Stimulated activated naive CD8-positive, alpha-beta T cell treated with anti-CD3 and anti-CD28 coated beads, Interleukin-15, amount 100 ng/mL, for 72 hours (primary cell): ENCODE results near the gene NRM.

Experiments used
- ATAC-seq: fragments of 150-1000 bp; cut with Tn5 transposase; 2 replicates; pipeline ENCODE4 v1.10.0; 2021; ENCODE audit warnings: mild to moderate bottlenecking, moderate library complexity
- DNase-seq, 2 donors: peaks; one replicate each; pipeline ENCODE4 v3.0.0; 2021 to 2022
- H3K27ac Mint-ChIP-seq, 2 donors: one replicate each; pipeline ENCODE4 v1.8.0; 2022; ENCODE audit warnings: mild to moderate bottlenecking in 2 of 2, mixed read lengths in 2 of 2, moderate library complexity in 2 of 2
- H3K27me3 Mint-ChIP-seq: one replicate; pipeline ENCODE4 v1.8.0; 2022; ENCODE audit warnings: mixed read lengths
- H3K4me1 Mint-ChIP-seq: one replicate; pipeline ENCODE4 v1.8.0; 2022; ENCODE audit warnings: mild to moderate bottlenecking, mixed read lengths
- H3K4me3 Mint-ChIP-seq, 2 donors: one replicate each; pipeline ENCODE4 v1.8.0; 2022; ENCODE audit warnings: mild to moderate bottlenecking in 2 of 2, mixed read lengths in 2 of 2, moderate library complexity in 1 of 2
- H3K9me3 Mint-ChIP-seq, 2 donors: one replicate each; pipeline ENCODE4 v1.8.0; 2022; ENCODE audit warnings: mixed read lengths in 2 of 2

The NRM gene

DNA sequence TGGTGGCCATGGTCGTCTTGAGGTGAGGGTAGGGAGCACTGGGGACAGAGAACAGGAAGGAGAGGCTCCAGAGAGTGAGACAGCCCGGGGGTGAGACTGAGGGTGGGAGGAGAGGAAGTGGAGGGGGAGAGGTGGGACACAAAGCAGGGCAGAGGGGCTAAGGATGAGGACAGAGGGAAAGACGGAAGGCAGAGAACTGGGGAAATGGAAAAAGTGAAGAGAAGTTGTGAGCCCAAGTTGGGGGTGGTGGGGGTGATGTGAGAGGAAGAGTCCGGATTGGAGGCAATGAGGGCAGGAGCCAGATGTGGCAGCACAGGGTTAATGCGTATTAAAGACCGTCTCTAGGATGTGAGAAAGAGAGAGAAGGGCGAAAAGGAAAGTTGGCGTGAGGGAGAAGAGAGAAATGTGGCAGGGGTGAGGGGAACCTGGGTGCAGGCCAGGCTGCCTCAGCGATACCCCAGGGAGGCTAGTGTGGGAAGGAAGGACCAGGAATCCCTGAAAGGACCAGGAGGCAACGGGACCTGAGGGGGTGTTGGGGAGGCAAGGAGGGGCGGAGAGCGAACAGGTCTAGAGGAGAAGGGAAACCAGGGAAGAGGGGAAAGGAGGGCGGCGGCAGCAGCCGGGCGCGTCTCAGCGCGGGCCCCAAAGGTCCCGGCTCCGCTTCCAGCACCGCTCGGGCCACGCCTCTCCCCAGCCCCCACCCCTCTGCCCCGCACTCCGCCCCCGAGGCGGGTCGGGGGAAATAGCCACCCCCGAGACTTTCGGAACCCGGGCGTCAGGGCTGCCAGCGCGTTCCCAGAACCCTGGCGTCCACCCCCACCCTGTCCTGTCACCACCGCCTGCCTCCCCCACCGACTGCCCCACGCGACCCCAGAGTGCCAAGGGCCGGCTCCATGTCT, 4.5 kb downstream of the NRM start, which contains the start of gene PPP1R18:
Gene PPP1R18, minus strand, starts transcription at position 637 of the 899 bp plus-strand sequence. Its CDS starts 627 bp downstream, at position 10.
- peak within 1 kb of the TSS; percentile 86 to 94 for H3K27ac Mint-ChIP-seq
- H3K4me1 Mint-ChIP-seq = peaks cover 36% of the 10 kb centered on the region
- H3K4me3 Mint-ChIP-seq = peak within 1 kb of the TSS; percentile 86 to 94
- ATAC-seq (peak; percentile 55), DNase-seq (peak; percentile 66 to 83)
- H3K9me3 Mint-ChIP-seq = no peaks in the 10 kb centered on the region
- no peaks in the 10 kb centered on the region for H3K27me3 Mint-ChIP-seq

DNA sequence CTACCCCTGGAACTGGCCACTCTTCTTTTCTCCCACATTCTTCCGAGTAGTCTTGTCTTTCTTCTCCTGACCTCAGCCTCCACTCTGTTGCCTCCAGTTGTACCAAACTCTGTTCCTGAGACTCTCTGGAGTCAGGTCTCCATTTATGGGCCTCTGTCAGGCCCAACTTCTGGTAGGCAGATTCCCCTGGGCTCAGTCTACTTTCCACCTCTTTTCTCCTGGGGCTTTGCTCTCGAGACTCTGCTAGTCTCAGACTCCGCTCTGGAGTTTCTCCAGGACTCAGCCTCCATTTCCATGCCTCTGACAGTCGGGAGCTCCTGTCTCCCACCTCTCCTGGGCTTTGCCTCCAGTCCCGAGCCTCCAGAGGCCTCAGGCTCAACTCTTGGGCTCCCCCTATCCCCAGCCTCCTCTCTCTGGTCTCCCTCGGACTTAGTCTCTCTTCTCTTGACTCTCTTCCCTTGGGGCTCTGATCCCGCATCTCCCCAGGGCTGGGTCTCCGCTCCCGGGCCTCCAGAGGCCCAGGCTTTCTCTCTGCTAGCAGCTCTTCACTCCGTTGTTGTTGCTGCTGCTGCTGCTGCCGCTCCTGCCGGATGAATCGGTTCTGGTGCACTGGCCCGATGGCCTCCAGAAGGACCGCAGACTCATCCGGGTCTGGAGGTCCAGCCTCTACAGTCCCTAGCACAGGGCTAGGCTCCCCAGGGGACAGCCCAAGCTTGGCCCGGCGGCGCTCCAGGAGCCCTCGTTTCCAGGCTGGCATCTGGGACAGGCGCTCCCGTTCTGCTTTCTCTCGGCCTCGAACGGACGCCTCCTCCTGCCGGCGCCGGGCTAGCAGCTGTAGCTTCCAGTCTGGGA, 5.4 kb downstream of the NRM start:
- Mint-ChIP-seq H3K4me1 (peaks cover 41% of the 10 kb centered on the region), H3K27ac (peak overlapping the region; percentile 86 to 94), H3K4me3 (peak overlapping the region; percentile 86 to 94), H3K9me3 (no peaks in the 10 kb centered on the region), H3K27me3 (no peaks in the 10 kb centered on the region)
- ATAC-seq = no peak
- peak in 1 of 2 donors; percentile 40 for DNase-seq

DNA sequence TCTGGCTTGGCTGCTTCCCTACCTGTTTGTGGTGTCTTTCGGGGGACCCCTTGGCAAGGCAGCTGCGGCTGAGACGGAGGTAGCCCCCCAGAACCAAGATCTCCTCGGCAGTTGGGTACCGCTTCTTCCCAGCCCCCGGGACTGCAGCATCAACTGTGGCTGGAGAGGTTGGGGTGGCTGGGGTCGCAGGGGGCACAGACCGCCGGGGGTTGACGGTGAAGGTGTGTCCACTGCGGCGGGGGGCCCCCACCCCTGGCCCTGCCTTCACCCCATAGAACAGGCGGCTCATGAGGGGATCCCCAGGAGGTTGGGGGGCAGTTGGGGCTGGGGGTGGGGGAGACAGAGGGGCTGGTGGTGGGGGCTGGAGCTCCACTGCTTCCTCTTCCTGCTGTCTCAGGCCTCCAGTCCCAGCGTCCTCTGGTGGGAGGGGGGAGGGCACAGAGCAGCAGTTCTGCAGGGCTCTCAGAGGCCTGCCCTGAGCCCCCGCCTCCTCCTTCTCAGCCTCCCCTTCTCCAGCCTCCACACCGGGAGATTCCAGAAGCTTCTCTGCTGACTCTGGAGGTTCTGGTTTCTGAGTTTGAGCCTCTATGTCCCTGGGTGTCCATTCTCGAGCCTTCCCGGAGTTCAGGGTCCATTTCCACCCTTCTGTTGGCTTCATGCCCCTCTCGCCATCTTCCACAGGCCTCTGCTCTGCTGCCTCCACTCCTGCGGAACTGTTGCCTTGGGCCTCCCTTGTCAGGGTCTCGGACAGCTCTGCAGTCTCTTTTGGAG, 6.2 kb downstream of the NRM start:
- peak; percentile 41 to 69 for DNase-seq
- peaks cover 41% of the 10 kb centered on the region for H3K4me1 Mint-ChIP-seq
- H3K4me3 Mint-ChIP-seq = peak overlapping the region; percentile 86 to 94
- H3K9me3 Mint-ChIP-seq = no peaks in the 10 kb centered on the region
- H3K27me3 Mint-ChIP-seq = no peaks in the 10 kb centered on the region
- peak overlapping the region; percentile 86 to 97 for H3K27ac Mint-ChIP-seq
- ATAC-seq = no peak

DNA sequence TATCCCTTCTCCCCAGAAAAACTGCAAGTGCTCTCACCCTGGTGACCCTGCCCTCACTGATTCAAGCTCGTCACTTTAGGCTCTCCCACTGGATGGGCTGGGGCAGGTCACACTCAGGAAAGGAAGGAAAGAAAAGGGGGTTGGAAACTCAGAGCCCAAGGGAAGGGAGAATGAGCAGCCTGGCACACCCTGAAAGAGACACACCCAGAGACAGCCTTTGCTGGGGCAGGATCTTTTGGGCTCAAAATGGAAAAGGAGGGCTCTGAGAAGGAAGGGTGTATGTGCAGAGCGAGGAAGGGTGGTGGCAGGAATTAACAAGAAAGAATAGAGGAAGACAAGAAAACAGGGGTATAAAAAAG, 6.8 kb downstream of the NRM start:
- Mint-ChIP-seq H3K27ac (peak overlapping the region; percentile 85 to 97), H3K27me3 (no peaks in the 10 kb centered on the region), H3K4me3 (peak overlapping the region; percentile 86 to 94), H3K4me1 (peaks cover 41% of the 10 kb centered on the region), H3K9me3 (no peaks in the 10 kb centered on the region)
- ATAC-seq (no peak), DNase-seq (no peak)

DNA sequence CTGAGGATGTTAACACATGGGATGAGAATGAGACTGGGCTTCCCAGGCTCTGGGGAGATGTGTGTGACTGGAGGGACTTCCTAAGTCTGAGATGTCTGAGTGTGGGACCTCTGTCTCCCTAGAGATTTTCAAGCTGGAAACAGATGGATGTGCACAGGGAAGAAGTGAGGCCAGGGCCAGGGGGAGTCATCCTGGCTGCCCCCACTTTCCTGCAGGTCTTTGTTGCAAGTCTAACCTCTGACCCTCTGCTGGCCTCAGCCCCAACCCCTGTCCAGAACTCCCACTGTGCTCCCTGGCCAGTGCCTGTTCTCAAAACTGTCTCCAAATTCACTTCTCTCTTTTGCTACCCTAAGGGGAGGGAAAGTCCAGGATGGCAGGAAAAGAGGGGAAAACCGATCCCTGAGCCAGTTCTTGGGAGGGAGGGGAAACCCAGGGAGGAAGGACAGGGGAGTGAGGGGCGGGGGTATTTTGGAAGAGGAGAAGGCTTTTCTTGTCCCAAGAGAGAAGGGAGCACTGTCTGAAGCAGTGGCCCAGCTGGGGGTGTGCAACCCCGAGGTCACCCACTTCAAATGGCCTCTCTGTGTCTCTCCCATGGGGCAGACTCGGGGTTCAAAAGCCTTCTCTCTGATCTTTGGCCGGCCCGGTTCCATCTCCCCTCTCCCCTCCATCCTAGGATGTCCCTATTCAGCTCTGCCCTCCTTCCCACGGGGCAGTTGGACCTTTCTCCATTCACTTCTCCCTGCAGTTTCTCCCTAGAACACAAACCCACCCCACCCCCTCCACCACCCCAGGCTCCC, 7.4 kb downstream of the NRM start:
- Mint-ChIP-seq H3K27me3 (no peaks in the 10 kb centered on the region), H3K4me3 (peak overlapping the region; percentile 86 to 94), H3K4me1 (peaks cover 41% of the 10 kb centered on the region), H3K27ac (peak overlapping the region; percentile 96 to 97), H3K9me3 (no peaks in the 10 kb centered on the region)
- DNase-seq = peak in 1 of 2 donors; percentile 29
- ATAC-seq = no peak

DNA sequence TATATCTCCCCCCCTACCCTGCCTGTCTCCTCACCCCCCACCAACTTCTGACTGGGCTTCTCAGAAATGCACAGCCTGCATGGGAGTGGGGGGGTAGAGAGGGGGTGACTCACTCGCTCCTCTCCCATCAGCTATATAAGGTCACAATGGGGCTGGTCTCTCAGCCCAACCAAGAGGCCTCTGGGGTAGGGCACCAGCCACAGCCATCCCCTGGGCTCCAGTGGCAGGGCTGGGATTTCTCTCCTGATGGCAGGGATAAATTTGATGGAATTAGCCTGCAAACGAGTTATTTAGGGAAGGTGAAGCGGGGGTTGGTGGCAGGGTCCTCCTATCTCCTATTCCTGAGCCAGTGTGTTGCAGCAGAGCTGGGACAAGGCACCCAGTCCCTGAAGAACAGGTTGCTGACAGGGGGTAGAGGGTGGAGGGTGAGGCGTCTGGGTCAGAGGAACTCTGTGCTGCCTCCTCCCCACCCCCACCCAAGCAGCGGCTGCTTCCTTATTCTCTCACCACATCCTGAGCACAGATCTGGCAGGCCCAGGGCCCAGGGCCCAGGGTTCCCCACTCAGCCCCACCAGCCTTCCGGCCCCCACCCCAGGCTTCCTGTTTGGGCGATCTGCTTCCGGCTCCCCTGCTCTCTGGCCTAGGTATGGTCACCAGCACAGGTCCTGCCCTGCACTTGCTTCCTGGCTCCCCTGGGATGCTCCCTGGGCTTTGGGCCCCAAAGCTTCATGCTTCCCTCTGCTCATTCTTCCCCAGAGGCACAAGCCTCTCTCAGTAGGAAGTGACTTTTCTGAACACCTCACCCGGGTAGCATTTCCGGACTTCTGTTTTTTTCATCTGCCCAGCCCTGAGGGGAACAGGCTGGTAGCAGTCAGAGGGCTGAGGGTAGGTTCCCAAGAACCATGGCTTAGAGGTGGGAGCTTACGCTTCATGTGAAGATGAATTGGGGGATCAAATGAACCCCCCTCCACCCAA, 8.4 kb downstream of the NRM start:
- no peaks in the 10 kb centered on the region for H3K9me3 Mint-ChIP-seq
- H3K4me3 Mint-ChIP-seq = peak overlapping the region; percentile 86 to 94
- DNase-seq (peak; percentile 83 to 92), ATAC-seq (peak; percentile 81)
- no peaks in the 10 kb centered on the region for H3K27me3 Mint-ChIP-seq
- H3K4me1 Mint-ChIP-seq = peaks cover 33% of the 10 kb centered on the region
- H3K27ac Mint-ChIP-seq = peak overlapping the region; percentile 96 to 97

DNA sequence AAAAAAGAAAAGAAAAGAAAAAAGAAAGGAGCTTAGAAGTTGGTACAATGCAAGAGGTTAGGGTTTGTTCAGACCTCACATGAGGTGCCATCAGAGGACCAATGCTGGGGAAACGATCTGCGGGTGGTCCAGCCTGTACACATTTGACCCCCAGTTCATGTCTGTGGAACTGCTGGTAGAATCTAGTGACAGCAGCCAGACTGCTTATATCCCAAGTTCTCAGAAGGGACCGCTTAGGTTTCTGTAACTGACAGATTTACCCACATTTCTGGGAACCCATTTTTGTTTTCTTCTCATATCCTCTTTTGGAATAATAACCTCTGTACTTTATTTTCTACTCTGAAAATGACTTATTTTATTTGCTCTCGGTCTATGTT, 9.0 kb downstream of the NRM start:
- H3K4me1 Mint-ChIP-seq = peaks cover 35% of the 10 kb centered on the region
- no peaks in the 10 kb centered on the region for H3K9me3 Mint-ChIP-seq
- ATAC-seq (no peak), DNase-seq (peak in 1 of 2 donors; percentile 26)
- H3K27ac Mint-ChIP-seq = peak overlapping the region; percentile 96 to 97
- H3K4me3 Mint-ChIP-seq = peak overlapping the region; percentile 86 to 94
- H3K27me3 Mint-ChIP-seq = no peaks in the 10 kb centered on the region

DNA sequence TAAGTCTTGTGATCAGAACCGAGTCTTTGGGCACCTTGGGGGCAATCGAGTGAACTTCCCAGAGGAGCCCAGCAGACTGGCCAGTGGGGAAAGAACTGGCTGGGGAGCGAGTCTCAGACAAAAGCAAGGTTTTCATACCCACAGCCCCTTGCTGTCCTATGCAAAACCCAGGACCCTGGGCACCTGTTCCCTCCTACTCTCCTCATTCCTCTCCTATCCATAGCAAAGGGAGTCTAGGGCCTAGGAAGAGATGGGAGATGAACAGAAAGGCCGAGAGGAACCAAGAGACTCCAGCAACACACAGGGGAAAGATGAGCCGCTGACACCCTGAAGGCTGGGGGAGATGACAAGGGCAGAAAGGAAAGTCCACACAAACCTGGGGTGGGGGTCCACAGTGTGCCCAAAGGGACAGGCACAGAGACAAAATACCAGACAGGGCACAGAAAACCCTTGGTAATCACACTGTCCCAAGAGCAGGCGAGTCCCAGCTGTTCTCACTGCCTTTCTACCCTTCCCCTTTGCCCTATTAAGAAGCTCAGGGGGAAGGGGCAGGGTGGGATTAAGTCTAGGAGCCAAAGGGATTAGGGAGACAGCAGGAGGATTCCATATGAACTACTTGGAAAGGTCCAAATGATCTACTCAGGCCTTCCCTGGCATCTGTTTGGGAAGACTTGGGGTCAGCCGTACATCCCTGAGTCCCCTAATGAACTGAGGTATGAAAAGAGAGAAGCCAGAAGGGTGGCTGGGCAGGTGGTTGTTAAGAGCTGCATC, 10.8 kb downstream of the NRM start:
- H3K4me1 Mint-ChIP-seq = peaks cover 47% of the 10 kb centered on the region
- no peak for ATAC-seq

DNA sequence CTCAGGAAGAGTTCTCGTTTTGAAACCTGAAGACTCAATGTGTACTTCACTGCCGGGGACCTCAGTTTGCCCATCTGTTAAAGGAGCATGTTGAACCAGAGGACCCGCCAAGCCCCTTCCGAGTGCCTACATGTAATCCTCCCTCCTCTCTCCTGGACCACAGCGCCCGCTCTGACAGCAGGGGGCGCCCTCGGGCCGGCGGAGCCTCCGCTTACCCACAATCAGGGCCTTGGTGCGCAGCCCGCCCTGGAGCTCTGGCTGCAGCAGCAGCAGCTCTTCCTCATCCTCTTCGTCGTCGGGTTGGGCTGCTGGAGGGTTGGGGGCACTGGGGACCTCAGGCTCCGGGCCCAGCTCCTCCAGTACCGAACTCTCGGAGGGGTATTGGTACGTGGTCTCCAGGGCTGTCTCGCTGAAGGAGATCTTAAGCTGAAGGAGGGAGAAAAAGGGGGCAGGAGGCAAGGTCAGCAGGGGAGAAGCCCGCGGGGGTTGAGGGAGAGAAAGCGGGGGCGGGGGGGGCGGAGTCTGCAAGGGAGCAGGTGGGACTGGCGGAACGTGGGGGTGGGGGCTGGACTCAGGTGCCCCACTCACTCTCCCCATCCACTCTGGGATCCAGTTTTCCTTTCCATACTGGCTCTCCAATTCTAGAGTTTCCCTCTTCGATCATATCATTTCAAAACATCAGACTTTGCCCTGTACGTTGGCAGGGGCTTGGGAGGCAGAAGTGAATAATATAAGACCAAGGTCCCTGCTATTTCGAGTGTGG, 11.6 kb downstream of the NRM start:
- DNase-seq = peak; percentile 92 to 94
- peak overlapping the region; percentile 86 to 94 for H3K4me3 Mint-ChIP-seq
- peaks cover 47% of the 10 kb centered on the region for H3K4me1 Mint-ChIP-seq

More for the DNA sequence above, 10.8 kb downstream of the NRM start:
- peak; percentile 26 to 29 for DNase-seq
- Mint-ChIP-seq H3K4me3 (peak overlapping the region; percentile 86 to 94), H3K27me3 (no peaks in the 10 kb centered on the region), H3K9me3 (no peaks in the 10 kb centered on the region), H3K27ac (peak overlapping the region; percentile 53 to 83)

DNA sequence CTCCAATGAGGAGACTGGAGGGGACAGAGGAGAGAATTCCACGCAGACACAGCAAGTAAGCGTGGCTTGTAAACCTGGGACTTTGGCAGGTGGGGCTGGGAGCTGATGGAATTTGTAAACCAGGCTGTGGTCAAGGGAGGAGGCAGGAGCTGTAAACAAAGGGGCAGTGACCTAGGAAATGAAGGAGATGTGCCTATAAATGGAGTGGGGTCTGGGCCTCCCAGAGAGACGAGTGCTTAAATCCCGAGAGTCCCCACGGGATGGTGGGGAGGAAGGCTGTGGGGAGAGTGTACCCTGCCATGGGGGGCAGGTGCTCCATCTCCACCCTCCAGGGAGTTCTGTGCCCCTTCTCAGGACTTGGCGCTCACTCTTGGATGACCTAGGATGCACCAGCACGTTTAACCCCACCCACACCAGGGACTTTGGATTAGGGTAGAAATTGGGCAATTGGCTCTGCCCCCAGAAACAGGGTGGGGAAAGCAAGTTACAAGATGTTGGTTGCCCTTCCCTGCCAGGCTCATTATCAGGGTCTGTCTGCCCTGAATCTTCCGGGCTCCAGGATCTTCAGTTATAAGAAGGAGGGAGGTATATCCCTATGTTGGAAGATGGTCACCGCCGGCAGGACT, 14.0 kb downstream of the NRM start:
- Mint-ChIP-seq H3K9me3 (no peaks in the 10 kb centered on the region), H3K27me3 (no peaks in the 10 kb centered on the region), H3K4me3 (no peak overlapping the region), H3K4me1 (peaks cover 64% of the 10 kb centered on the region), H3K27ac (peak overlapping the region; percentile 43 to 78)
- DNase-seq = no peak
- ATAC-seq = no peak

More for the DNA sequence above, 11.6 kb downstream of the NRM start:
- ATAC-seq = peak; percentile 51
- Mint-ChIP-seq H3K27me3 (no peaks in the 10 kb centered on the region), H3K9me3 (no peaks in the 10 kb centered on the region), H3K27ac (peak overlapping the region; percentile 53 to 96)

DNA sequence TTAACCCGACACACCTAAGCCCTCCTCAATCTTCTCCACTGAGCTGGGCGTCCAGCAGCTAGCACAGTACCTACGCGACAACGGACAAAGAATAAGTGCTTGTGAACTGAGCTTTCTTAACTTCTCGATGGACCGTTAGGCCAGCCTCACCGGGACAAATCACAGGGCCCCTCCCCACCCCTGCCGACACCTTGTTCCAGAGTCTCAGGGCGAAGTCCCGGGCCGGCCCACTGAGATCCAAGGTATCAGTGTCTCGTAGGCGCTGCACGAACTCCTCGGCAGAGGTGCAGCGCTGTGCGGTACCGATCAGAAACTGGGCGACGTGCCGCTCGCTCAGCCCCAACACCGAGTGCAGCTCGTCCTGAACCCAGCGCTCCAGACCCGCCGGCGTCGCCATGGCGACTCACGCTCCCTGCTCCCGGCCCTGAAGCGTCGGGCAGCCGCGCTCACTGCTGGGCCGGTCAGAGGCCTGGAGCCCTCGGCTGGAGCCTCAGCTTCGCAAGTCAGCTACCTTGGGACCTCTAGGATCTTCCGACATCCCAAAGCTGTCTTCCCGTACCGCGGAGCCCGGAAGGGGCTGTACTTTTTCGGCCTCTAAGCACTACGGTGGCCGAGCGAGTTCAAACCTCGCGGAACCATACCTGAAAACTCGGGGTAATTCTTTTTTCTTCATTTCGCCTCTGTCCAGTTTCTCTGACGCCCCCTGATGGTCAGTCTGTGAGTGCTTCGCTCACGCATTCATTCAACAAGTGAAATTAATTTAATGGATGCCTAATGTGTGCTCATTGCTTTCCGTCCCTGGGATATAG, 18.1 kb downstream of the NRM start, which contains the start of gene DHX16:
Gene DHX16, minus strand, starts transcription at position 562 of the 809 bp plus-strand sequence. Its CDS starts 165 bp downstream, at position 397.
- Mint-ChIP-seq H3K27me3 (no peaks in the 10 kb centered on the region), H3K4me3 (peak within 1 kb of the TSS; percentile 88 to 90), H3K9me3 (no peaks in the 10 kb centered on the region), H3K4me1 (peaks cover 50% of the 10 kb centered on the region), H3K27ac (peak within 1 kb of the TSS; percentile 90)
- DNase-seq (peak; percentile 88 to 91), ATAC-seq (peak; percentile 87)
